ENCODE measurements around the gene FBXO15. TPM values are rescaled to one million over a fixed set of nuclear protein-coding genes. Genes with fewer than 3 reads are reported as not detected.

FBXO15 gene
- total RNA-seq, 4 donors from 2014 or later = not detected

DNA sequence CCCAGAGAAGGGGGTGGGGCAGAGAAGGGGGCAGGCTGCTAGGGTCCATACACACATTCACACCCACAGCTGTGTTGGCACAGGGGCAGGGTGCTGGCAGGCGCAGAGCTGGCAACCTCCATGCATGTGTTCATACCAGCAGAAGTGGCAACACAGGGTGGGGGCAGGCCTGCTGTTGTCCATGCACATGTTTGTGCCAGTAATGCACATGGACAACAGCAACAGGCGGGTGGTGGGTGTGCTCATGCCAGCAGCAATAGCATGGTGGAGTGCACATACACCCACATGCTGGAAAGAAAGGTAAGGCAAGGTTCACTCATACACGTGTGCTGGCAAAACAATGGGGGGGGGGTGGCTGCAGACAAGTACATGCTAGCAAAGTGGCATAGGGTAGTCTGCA lies 54.7 kb downstream of the FBXO15 start:
- intact Hi-C loops (cut with DNase I; ENCODE audit: low total_unique reads) = no loop called here
- Histone ChIP-seq H3K27ac (no peak overlapping the region), H3K4me3 (no peak overlapping the region), H3K9me3 (no peaks in the 10 kb centered on the region), H3K27me3 (no peaks in the 10 kb centered on the region), H3K36me3 (no peaks in the 10 kb centered on the region), H3K4me1 (no peaks in the 10 kb centered on the region)
- in situ Hi-C loops (cut with MboI; ENCODE audit: low sequenced_read_pairs in 4 of 4) = no loop called here
- DNase-seq (no peak), ATAC-seq (no peak)
- no peak for TF ChIP-seq POLR2A (IDR thresholded peaks at IDR 0.05)

- Histone ChIP-seq H3K4me1 (no peaks in the 10 kb centered on the region), H3K9me3 (no peaks in the 10 kb centered on the region), H3K27me3 (no peaks in the 10 kb centered on the region), H3K27ac (no peak overlapping the region), H3K36me3 (no peaks in the 10 kb centered on the region), H3K4me3 (no peak overlapping the region)
- TF ChIP-seq, protein P1, sequence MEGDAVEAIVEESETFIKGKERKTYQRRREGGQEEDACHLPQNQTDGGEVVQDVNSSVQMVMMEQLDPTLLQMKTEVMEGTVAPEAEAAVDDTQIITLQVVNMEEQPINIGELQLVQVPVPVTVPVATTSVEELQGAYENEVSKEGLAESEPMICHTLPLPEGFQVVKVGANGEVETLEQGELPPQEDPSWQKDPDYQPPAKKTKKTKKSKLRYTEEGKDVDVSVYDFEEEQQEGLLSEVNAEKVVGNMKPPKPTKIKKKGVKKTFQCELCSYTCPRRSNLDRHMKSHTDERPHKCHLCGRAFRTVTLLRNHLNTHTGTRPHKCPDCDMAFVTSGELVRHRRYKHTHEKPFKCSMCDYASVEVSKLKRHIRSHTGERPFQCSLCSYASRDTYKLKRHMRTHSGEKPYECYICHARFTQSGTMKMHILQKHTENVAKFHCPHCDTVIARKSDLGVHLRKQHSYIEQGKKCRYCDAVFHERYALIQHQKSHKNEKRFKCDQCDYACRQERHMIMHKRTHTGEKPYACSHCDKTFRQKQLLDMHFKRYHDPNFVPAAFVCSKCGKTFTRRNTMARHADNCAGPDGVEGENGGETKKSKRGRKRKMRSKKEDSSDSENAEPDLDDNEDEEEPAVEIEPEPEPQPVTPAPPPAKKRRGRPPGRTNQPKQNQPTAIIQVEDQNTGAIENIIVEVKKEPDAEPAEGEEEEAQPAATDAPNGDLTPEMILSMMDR (IDR thresholded peaks at IDR 0.05 in 4 of 5, conservative IDR thresholded peaks at IDR 0.05 in 1 of 5) = no peak
- no peak for TF ChIP-seq POLR2A (IDR thresholded peaks at IDR 0.05)
- DNase-seq = no peak
- no peak for ATAC-seq
- in situ Hi-C loops (cut with MboI; ENCODE audit: low sequenced_read_pairs in 4 of 4) (no loop called here), intact Hi-C loops (cut with DNase I; ENCODE audit: low total_unique reads) (no loop called here)
Observed at GRCh38 chr18:74084184-74084855, 63.3 kb downstream of the FBXO15 start.

GRCh38 chr18:74083557-74083952 lies 64.1 kb downstream of the FBXO15 start:
- Histone ChIP-seq H3K4me1 (no peaks in the 10 kb centered on the region), H3K4me3 (no peak overlapping the region), H3K9me3 (no peaks in the 10 kb centered on the region), H3K27me3 (no peaks in the 10 kb centered on the region), H3K27ac (no peak overlapping the region), H3K36me3 (no peaks in the 10 kb centered on the region)
- intact Hi-C loops (cut with DNase I; ENCODE audit: low total_unique reads) (no loop called here), in situ Hi-C loops (cut with MboI; ENCODE audit: low sequenced_read_pairs in 4 of 4) (no loop called here)
- TF ChIP-seq POLR2A (IDR thresholded peaks at IDR 0.05) = no peak
- TF ChIP-seq, protein P1 (IDR thresholded peaks at IDR 0.05 in 4 of 5, conservative IDR thresholded peaks at IDR 0.05 in 1 of 5) = no peak
- DNase-seq (no peak), ATAC-seq (no peak)

GRCh38 chr18:74082742-74083556 lies 64.7 kb downstream of the FBXO15 start:
- DNase-seq (no peak), ATAC-seq (no peak)
- in situ Hi-C loops (cut with MboI; ENCODE audit: low sequenced_read_pairs in 4 of 4) (no loop called here), intact Hi-C loops (cut with DNase I; ENCODE audit: low total_unique reads) (no loop called here)
- H3K4me1 ChIP-seq = no peaks in the 10 kb centered on the region
- no peaks in the 10 kb centered on the region for H3K27me3 ChIP-seq
- no peak overlapping the region for H3K27ac ChIP-seq
- H3K36me3 ChIP-seq = no peaks in the 10 kb centered on the region
- H3K9me3 ChIP-seq = no peaks in the 10 kb centered on the region
- H3K4me3 ChIP-seq = no peak overlapping the region
- TF ChIP-seq, protein P1 (IDR thresholded peaks at IDR 0.05 in 4 of 5, conservative IDR thresholded peaks at IDR 0.05 in 1 of 5) = no peak
- no peak for TF ChIP-seq POLR2A (IDR thresholded peaks at IDR 0.05)

GRCh38 chr18:74081966-74082741 lies 65.5 kb downstream of the FBXO15 start:
- no peak for TF ChIP-seq POLR2A (IDR thresholded peaks at IDR 0.05)
- TF ChIP-seq, protein P1 (IDR thresholded peaks at IDR 0.05 in 4 of 5, conservative IDR thresholded peaks at IDR 0.05 in 1 of 5) = no peak
- DNase-seq = no peak
- in situ Hi-C loops (cut with MboI; ENCODE audit: low sequenced_read_pairs in 4 of 4) = no loop called here
- Histone ChIP-seq H3K4me1 (no peaks in the 10 kb centered on the region), H3K36me3 (no peaks in the 10 kb centered on the region), H3K27ac (no peak overlapping the region), H3K4me3 (no peak overlapping the region), H3K9me3 (no peaks in the 10 kb centered on the region), H3K27me3 (no peaks in the 10 kb centered on the region)
- ATAC-seq = no peak
- intact Hi-C loops (cut with DNase I; ENCODE audit: low total_unique reads) = no loop called here
